Measurements from ENCODE around the gene PRR15L. TPM values are rescaled to one million over a fixed set of nuclear protein-coding genes. Genes with fewer than 3 reads are reported as not detected.

Gene PRR15L
- total and polyA plus RNA-seq, 2 of the 4 experiments (the other 2 are of a cell fraction), result not detected

GRCh38 chr17:47978324-47978723 lies 20.6 kb upstream of the PRR15L start:
- peaks cover 67% of the 10 kb centered on the region for H3K36me3 ChIP-seq (ENCODE audit: control insufficient read depth, insufficient read depth, low read length)
- H3K56ac ChIP-seq (ENCODE audit: extremely low read depth, insufficient read depth, low read length), result no peak overlapping the region
- H3K4ac ChIP-seq (ENCODE audit: low read depth, low read length), result no peak overlapping the region
- no peak overlapping the region for H3K23ac ChIP-seq (ENCODE audit: low read depth, low read length)
- H4K20me1 ChIP-seq (ENCODE audit: insufficient read depth, low read length), result no peaks in the 10 kb centered on the region; the same call in 1 of the 2 replicates
- peaks cover 4 to 8% of the 10 kb centered on the region in 2 experiments; a peak in 3 of 4 replicates for H3K79me1 ChIP-seq (ENCODE audit: low read depth in 1 of 2, low read length in 2 of 2)
- H2BK5ac ChIP-seq (ENCODE audit: low read depth, low read length, poor library complexity, severe bottlenecking), result no peak overlapping the region
- H3K14ac ChIP-seq (replicated peaks; ENCODE audit: low read depth, low read length), result no peak overlapping the region
- H3K27me3 ChIP-seq (ENCODE audit: control insufficient read depth, insufficient read depth, low read length), result no peaks in the 10 kb centered on the region
- no peaks in the 10 kb centered on the region for H3K4me1 ChIP-seq (ENCODE audit: control insufficient read depth, insufficient read depth, low read length)
- H4K8ac ChIP-seq (ENCODE audit: low read depth in 2 of 2, low read length in 2 of 2), result no peak overlapping the region
- no peak overlapping the region for H3K9ac ChIP-seq (ENCODE audit: low read depth, low read length)
- no peak overlapping the region for H2BK20ac ChIP-seq (ENCODE audit: low read depth, low read length)
- intact Hi-C loops (cut with micrococcal nuclease), result loop anchor here (1.0 kb wide), 1 partner anchor 40 kb away; no protein-coding TSS in a partner anchor
- no peaks in the 10 kb centered on the region for H3K9me3 ChIP-seq (ENCODE audit: control insufficient read depth, insufficient read depth, low read length)
- no peak overlapping the region for H2BK120ac ChIP-seq (ENCODE audit: low read depth, low read length)
- H4K5ac ChIP-seq (ENCODE audit: low read depth, low read length), result no peak overlapping the region
- H3K27ac ChIP-seq (ENCODE audit: insufficient read depth, low read length), result no peak overlapping the region
- in situ Hi-C loops (cut with MboI; ENCODE audit: low sequenced_read_pairs), result no loop called here
- no peak overlapping the region for H2BK15ac ChIP-seq (ENCODE audit: low read depth, low read length)
- H2AFZ ChIP-seq (replicated peaks; ENCODE audit: low read length, poor library complexity), result no peak overlapping the region
- peak; percentile 54 for DNase-seq
- dilution Hi-C loops (cut with HindIII; ENCODE audit: low sequenced_read_pairs, unreplicated experiment), result no loop called here
- H4K91ac ChIP-seq (ENCODE audit: insufficient read depth, low read depth, low read length), result no peak overlapping the region
- no peaks in the 10 kb centered on the region for H3K9me1 ChIP-seq (ENCODE audit: insufficient read depth, low read length)
- H3K4me2 ChIP-seq (ENCODE audit: low read depth, low read length), result no peak overlapping the region
- POLR2A ChIA-PET (ENCODE audit: unreplicated experiment), result no interaction called here
- no peak overlapping the region for H3K4me3 ChIP-seq (ENCODE audit: insufficient read depth, low read depth, low read length)
- no peak overlapping the region for H2AK5ac ChIP-seq (ENCODE audit: low read depth, low read length)
- peak; percentile 95 for ATAC-seq (ENCODE audit: low read depth)
- WGBS, 2 experiments (ENCODE audit: extremely low coverage in 2 of 2, insufficient read length in 1 of 2), result 0% methylated on average over 1 of the region's 7 CpGs; no CpG with 5 or more reads in 1 of the 2 experiments
- TF ChIP-seq MAZ (IDR thresholded peaks at IDR 0.05; ENCODE audit: borderline replicate concordance, low read depth, low read length) (peak; percentile 59; the same call in 1 of the 2 replicates), MXI1 (IDR thresholded peaks at IDR 0.05; ENCODE audit: borderline replicate concordance, low read depth, low read length) (no peak), BHLHE40 (IDR thresholded peaks at IDR 0.05; ENCODE audit: low read depth, low read length) (no peak), CHD1 (IDR thresholded peaks at IDR 0.05; ENCODE audit: low read depth, low read length) (no peak), NFE2L2 (IDR thresholded peaks at IDR 0.05; ENCODE audit: low read depth, low read length) (no peak), ELK1 (IDR thresholded peaks at IDR 0.05; ENCODE audit: borderline replicate concordance, low read depth, low read length) (no peak), RCOR1 (IDR thresholded peaks at IDR 0.05; ENCODE audit: insufficient replicate concordance, low read length) (no peak), FOS (IDR thresholded peaks at IDR 0.05; ENCODE audit: low read depth, low read length) (no peak), RFX5 (IDR thresholded peaks at IDR 0.05; ENCODE audit: low read depth, low read length) (no peak), SMC3 (IDR thresholded peaks at IDR 0.05; ENCODE audit: low read depth, low read length) (peak; percentile 91), MAFK (IDR thresholded peaks at IDR 0.05; ENCODE audit: low read depth, low read length) (no peak), RAD21 (IDR thresholded peaks at IDR 0.05; ENCODE audit: low read length) (peak; percentile 86), POLR2A (IDR thresholded peaks at IDR 0.05; ENCODE audit: low read depth, low read length) (no peak), USF2 (IDR thresholded peaks at IDR 0.05; ENCODE audit: low read depth, low read length) (no peak), CEBPB (IDR thresholded peaks at IDR 0.05; ENCODE audit: low read depth, low read length) (no peak), CTCF (conservative IDR thresholded peaks at IDR 0.05; ENCODE audit: low read depth, low read length) (peak; percentile 74)
- no TSS peak for BruUV-seq (replicated peaks)
- CTCF ChIA-PET, result interaction anchor here (0.7 to 2.0 kb wide), 8 partner anchors 12 to 153 kb away, joined by 3 to 24 read pairs (median 4); partner anchors contain the start of gene PNPO
- H2AK9ac ChIP-seq (replicated peaks; ENCODE audit: low read depth, low read length, poor library complexity), result no peak overlapping the region
- H3K18ac ChIP-seq (ENCODE audit: low read depth, low read length), result no peak overlapping the region
